Measurements from ENCODE around the gene OPN1MW2.
"Not testable (repeated sequence)": the region's sequence is repeated elsewhere in the genome, so short reads cannot be mapped to it uniquely, and the experiment has no call there.

Gene OPN1MW2

GRCh38 chrX:154263072-154263471, 43.5 kb downstream of the OPN1MW2 start:
- DNase-seq (ENCODE audit: low read depth in 1 of 2, low spot score in 1 of 2) = not testable (repeated sequence)

GRCh38 chrX:154269245-154269644, 49.7 kb downstream of the OPN1MW2 start:
- DNase-seq (ENCODE audit: low read depth in 1 of 2, low spot score in 1 of 2) = not testable (repeated sequence)

All from stimulated activated CD4-positive, alpha-beta T cell treated with anti-CD3 and anti-CD28 coated beads, Interleukin-15, amount 100 ng/mL, for 1 hour (primary cell).